Activated T-cell treated with anti-CD3 and anti-CD28 coated beads for 4 hours (primary cell): Measurements from ENCODE around the gene SLC35E1.

Experiments used
- DNase-seq: peaks from one replicate; pipeline ENCODE4 v3.0.0-alpha.2; 2020

The SLC35E1 gene

GRCh38 chr19:16595097-16595496 is 22.9 kb upstream of the SLC35E1 start:
- DNase-seq, result no peak

DNA sequence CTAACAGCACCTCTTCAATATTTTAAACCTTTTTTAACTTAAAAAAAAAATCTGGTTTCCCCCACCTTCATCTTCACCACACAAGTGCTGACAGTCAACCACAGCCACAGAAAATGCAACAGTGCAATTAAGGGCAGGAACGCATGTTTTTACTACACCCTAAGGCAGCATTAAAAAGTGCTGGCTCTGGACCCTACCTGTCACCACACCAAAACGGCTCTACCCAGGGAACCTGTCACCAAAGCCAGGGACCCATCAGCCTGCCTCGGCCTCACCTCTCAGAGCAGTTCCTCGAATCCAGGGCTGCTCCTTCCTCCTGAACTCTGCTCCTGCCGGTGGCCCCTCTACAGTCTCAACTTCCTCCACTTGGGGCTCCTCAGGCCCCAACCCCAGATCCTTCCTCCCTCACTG is 22.5 kb upstream of the SLC35E1 start:
- no peak for DNase-seq

GRCh38 chr19:16594131-16594586 is 21.9 kb upstream of the SLC35E1 start:
- no peak for DNase-seq

DNA sequence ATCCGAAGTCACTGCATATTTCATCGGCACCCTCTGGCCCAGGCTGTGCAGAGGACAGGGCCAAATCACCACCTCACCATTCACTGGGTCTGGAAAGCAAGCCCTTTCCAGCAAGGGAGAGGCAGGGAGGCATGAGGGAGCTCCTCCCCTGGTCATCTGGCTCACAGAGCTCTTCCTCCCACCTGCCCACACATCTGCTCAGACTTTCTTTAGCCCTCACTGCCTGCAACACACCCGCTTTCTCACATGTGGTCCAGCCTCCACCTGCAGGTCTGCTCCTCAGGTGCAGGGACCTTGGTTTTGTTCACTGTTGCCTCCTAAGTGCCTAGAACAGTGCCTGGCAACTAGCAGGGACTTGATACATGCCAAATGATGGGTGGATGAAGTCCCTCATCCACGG is 21.0 kb upstream of the SLC35E1 start:
- no peak for DNase-seq

DNA sequence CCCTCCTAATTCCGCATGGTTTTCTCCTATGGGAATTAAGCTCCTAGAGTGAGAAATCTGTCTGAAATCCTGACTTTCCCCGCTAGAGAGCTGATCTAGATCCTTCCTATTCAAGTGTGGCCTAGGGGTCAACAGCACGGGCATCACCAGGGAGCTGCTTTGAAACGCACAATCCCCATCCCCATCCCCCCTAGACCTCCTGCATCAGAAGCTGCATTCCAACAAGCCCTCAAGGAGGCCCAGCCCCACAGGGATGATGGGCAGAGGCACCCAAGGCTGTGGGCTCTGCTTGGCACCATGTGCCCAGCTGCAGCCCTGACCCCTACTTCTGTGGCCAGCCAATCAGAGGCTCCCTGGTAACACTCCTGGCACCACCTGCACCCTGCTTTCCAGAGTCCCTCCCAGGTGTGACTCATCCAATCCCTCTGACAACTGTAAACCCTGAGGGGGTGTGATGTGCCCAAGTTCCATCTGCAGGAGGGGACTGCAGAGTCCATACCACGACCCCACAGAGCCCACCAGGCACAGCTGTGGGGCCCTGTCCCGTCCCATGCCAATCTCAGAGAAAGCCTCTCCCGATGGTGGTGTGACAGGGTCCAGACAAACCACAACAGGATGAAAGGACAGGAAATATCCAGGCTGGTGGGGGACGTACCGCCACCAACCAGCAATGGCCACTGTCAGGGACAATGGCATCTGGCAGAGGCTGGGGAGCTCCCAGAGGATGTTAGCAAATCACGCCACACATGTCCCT is 19.8 kb upstream of the SLC35E1 start:
- DNase-seq, result no peak

DNA sequence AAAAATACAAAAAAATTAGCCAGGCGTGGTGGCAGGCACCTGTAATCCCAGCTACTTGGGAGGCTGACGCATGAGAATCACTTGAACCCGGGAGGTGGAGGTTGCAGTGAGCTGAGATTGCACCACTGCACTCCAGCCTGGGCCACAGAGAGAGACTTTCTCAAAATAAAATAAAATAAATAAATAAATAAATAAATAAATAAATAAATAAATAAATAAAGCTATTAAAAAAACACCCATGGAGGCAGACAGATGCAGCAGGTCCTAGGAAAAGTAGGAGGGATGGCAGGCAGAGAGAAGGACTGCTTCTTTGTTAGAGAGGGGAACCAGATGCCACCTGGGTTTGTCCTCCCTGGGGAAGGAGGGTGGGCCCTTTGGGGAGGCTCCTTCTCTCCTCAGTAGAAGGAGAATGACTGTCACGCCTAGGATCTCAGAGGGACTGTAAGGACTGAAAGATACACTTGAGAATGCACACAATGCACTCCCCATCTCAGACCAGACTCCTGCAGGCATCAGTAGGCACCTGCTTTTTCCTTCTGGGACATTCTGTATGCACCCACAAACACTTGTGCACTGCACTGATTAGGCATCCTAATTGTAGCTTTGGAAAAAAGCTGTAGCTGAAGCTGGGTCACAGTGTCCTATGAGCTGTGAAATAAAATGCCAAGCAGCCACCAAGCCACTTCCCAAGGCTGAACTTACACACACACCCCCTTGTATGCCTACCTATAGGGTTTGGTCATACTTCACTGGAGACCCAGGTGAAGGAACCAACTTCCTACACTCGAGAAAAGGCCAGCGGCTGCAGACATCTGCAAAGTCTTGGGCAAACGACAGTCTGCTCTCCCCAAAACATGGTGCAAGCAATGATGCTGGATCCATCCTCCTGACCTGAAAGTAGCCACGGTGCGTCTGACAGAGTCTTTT is 18.9 kb upstream of the SLC35E1 start:
- no peak for DNase-seq

GRCh38 chr19:16589917-16590316 is 17.7 kb upstream of the SLC35E1 start:
- DNase-seq, result no peak

GRCh38 chr19:16588824-16589577 is 16.8 kb upstream of the SLC35E1 start:
- DNase-seq, result no peak

DNA sequence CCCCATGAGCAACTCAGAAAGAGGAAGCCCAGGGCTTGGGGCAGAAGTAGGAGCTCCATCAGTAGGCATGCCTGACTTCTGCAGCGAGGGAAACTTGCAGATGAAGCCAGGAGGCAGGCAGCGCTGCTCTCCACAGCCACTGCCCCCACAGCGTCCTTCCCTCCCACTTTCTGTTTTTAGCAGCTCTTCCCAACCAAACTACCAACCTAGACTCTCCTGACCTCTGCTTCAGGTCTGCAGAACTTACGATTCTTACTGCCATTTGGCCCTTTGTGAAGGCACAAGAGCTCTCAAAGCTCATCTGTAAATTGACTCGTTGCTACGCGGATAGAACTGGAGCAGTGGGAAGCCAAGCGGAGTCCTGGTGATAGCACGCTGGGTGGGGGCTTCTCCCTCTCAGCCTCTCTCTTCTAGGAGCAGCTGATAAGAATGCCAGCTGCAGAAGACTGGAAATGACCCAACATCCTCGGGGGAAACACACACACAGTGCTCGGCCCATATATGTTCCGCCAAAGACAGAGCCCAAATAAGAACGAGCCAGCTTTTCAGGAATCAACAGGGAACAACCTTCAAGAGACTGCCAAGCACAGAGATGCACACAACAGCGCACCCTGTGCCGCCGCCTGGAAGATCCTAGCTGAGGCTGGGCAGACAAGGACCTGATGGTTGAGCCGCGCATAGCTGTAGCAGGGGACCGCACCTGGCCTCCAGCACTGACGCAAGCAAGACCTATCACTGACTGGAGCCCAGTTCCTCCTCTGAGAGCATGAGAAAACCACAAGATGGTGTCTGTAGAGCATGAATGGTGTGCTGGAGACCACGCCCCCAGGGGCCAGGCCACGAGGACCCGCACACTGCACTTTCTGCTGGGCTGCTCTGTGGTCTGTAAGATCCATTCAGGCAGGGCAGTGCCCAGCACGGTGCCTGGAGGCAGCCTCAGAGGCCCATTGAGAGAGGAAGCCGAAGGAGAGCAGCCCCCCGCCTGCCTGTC is 15.9 kb upstream of the SLC35E1 start:
- DNase-seq, result no peak

DNA sequence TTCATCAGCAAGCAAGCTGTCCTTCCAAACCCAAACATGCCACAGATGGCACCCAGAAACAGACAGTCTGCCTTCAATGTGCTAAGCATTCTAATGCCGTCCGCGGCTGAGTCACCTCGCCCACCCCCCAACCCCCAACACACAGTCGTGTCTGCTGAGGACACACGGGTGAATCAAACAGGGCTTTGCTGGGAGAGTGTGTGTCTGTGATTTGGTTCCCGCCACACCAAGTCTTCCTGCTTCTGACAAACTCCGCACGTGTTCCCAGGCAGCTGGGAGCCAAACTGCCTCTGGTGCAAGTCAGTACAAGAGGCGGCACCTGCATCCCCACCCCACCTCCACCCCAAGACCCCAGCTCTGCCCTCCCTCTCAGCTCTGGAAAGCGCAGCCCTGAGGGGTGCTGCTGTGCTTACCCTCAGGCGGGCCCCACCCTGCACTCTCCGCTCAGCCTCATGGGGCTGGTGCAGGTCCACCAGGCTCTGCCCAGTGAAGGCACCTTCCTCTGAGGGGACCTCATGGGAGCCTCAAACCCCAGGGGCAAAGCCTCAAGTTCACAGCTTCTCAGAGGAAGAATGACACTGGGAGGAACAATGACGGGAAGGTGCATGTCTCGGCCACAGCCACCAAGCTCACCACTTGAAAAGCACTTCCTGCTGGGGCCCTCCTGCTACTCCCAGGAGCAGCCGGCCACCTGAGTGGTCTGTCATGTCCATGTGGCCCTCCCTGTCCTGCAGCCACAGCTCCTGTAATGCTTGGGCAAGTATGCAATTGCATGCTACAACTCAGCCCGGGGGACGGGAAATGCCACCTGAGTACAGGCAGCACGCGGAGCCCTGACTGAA is 15.0 kb upstream of the SLC35E1 start:
- DNase-seq, result peak; percentile 61

GRCh38 chr19:16586477-16586871 is 14.3 kb upstream of the SLC35E1 start:
- no peak for DNase-seq

DNA sequence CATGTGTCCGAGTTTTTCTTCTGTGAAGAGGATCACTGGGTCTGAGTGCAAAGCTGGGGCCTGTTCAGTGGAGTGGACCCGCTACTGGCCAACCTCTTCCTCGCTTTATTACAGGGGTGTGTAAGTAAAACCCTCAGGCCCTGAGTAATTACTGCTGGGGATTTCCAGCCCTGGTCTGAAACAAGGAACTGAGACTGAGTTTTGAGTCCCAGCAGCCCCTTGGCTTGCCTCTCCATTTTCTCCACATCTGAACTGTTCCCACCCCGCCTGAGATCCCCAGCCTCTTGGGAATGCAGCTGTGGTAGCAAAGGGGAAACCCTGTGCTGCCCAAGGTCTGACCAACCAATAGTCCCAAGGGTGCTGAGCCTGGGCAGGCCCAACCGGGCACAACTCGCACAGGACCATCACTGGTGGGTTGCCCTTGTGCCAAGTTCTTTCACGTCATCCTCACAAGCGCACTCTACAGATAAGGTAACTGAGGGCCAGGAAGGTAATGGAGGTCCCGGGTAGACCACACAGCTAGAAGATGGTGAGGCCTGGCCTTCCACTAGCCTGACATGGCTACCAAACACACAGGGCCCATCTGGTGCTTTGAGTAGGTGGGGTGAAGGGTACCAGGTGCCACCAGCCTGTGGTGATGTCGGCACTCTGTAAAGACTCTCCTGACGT is 13.7 kb upstream of the SLC35E1 start:
- DNase-seq, result no peak

- DNase-seq, result no peak
Measured at GRCh38 chr19:16585094-16585801, 13.0 kb upstream of the SLC35E1 start.

DNA sequence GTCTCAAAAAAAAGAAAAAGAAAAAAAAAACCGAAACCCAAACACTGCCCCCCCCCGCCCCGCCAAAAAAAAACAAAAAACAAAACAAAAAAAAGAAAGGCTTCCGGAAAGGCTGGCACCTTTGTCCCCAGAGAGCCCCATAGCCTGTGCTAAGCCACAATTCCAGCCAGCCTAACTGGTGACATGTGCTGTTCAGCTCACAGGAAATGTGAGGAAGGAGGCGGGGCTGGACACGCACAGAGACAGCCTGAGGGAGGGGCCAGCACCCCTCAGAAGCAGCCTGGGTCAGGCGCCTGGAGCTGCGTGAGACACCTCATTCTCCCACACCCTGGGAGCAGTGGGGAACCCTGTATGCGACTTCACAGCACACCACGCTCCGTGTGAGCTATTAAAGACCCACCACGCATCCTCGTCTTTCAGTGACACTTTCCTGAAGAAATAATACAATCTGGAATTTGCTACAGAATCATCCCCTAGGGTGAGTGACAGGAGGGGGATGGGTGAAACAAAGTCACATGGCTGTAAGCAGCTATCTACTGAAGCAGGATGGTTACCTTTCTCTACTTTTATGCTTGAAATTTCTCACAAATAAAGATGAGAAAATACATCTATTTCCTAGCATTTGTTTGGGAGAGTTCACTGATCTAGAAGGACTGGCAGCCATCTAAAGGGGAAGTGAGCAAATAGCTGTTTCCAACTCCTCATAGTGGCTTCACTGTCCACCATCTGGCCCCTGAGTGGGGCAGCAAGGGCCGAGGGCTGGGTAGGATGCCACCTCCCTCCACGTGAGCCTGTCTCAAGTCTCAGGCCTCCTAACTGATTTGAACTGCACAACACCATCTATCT is 12.3 kb upstream of the SLC35E1 start:
- peak; percentile 79 for DNase-seq

DNA sequence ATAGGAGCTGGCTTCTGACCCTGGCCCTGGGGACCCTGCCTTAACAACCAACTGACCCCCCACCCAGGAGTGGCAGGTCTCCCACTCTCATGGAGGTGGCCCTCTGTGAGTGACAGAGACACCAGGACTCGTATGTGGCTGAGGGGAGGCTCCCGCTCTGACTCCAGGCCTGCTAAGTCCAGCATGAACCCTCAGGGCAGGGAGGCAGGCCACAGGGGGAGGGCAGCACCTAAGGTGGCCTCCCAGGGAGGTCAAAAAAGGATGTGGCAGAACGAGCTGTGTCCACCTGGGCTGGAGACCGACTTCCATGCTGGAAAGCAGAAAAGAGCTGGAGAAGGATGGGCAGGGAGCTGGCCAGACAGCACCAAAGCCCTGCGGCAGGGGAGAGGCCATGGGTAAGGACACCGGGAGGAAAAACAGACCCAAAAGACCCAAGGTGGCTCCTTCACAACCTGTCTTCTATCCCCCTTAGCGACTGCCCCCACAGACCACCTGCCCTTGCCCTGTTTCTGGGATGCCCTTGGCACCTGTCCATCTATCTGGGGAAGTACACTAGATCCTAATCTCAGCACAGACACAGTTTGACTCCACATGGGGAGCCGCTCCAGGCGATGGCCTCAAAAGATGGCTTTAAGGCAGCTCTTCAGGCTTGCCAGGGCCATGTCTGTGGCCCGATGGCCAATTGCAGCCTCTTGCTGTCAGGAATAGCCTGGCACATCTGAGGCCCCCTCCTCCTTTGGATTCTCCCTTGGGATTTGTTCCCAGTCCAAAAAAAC is 10.5 kb upstream of the SLC35E1 start:
- DNase-seq, result no peak

DNA sequence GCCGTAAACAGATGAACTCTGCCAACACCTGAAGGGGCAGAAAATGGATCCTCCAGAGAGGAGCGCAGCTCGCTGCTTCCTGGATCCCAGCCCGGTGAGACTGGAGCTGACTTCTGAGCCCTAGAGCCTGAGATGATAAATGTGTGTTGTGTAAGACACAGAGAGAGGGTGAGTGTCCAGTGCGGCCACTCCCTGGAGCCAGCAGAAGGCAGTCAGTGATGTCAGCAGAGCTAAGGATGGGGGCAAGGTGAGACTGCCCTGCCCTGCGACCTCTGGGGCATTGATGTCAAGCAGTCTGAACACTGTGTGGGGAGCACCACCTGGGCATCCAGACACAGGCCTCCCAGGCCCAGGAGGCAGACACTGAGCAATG is 9.7 kb upstream of the SLC35E1 start:
- no peak for DNase-seq

- no peak for DNase-seq
Measured at GRCh38 chr19:16581145-16581970, 9.1 kb upstream of the SLC35E1 start.
